AG09319 (cell line): ENCODE measurements around the gene GBP6.

Experiments used
- DNase-seq: peaks from one replicate; pipeline ENCODE4 v3.0.0-alpha.2; 2010; ENCODE audit warnings: low read depth; ENCODE audit errors: extremely low read depth
- CTCF ChIP-seq: IDR thresholded peaks from 2 replicates; pipeline ENCODE4 v1.5.1; 2011; ENCODE audit warnings: low read depth, mild to moderate bottlenecking, inconsistent platforms, low read length, moderate library complexity

Gene GBP6

DNA sequence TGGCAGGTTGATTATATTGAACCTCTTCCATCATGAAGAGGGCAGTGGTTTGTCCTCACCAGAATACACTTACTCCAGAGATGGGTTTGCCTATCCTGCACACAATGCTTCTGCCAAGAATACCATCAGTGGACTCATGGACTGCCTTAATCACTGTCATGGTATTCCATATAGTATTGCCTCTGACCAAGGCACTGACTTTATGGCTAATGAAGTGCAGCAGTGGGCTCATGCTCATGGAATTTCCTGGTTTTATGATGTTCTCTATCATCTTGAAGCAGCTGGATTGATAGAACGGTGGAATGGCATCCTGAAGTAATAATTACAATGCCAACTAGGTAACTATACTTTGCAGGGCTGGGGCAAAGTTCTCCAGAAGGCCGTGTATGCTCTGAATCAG lies 16.6 kb upstream of the GBP6 start:
- TF ChIP-seq CTCF = no peak
- no peak for DNase-seq

DNA sequence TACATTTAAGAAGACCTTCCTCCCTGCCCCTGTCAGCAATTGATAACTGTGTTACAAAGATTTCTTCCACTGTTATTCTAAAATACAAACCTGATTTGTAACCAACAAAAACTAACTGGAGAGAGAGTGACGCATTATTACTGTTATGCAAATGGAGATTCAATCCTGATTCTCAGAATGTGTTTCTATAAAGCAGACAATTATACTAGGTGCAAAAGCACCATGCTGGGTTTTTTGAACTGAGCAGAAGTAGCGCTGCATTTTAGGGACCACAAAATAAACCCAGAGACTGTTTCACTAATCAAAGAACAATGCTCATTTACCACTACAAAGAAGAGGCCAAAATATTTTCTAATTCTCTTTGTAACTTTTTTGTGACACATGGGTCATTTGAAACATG lies 13.6 kb upstream of the GBP6 start:
- TF ChIP-seq CTCF = no peak
- no peak for DNase-seq

DNA sequence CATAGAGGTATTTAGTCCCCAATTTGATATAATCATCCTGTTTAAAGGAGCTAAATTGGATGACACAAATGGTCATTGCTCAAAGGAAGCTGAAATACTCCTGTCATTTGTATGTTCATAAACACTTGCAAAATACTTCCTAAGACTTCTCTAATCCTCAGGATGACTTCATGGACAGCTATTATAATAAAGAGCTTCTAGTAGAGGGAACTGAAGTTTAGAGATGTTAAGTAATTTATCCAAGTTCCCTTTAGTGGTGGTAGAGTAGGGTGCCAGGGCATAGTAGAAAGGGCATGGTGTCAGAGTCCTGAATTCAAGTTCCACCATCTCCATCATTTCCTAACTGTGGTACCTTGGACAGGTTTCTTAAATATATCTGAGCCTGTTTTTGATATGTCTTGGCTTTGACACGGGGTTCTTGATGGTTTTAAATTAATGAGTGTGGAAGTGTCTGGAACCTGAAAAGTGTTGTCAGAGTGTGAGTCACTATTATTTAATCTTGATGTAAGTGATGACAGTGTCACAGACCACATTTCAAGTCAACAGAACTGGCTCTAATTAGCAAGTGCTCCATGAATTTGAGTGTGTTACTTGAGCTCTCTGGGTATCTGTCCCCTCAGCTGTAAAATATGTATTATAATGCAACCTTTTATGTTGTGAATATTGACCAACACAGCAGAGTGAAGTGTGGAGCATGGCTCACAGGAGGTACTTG lies 12.1 kb upstream of the GBP6 start:
- DNase-seq = no peak
- no peak for TF ChIP-seq CTCF

GRCh38 chr1:89352421-89352820 lies 11.4 kb upstream of the GBP6 start:
- DNase-seq = no peak
- no peak for TF ChIP-seq CTCF

- no peak for DNase-seq
- no peak for TF ChIP-seq CTCF
These were observed 9.7 kb upstream of the GBP6 start for GRCh38 chr1:89354205-89354604.

DNA sequence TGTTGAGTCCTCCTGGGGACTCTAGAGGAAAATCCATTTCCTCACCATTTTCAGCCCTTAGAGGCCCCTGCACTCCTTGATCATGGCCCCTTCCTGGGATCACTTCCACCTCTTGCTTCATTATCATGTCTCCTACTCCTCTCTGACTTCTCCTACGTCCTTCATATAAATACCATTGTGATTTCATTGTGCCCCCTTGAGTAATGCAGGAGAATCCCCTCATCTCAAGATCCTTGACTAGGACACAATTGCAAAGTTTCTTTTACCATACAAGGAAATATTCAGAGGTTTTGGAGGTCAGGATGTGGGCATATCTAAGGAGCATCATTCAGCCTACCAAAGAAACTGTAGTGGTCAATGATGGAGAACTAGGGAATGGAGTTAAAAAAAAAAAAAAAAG lies 8.8 kb upstream of the GBP6 start:
- DNase-seq = no peak
- no peak for TF ChIP-seq CTCF

DNA sequence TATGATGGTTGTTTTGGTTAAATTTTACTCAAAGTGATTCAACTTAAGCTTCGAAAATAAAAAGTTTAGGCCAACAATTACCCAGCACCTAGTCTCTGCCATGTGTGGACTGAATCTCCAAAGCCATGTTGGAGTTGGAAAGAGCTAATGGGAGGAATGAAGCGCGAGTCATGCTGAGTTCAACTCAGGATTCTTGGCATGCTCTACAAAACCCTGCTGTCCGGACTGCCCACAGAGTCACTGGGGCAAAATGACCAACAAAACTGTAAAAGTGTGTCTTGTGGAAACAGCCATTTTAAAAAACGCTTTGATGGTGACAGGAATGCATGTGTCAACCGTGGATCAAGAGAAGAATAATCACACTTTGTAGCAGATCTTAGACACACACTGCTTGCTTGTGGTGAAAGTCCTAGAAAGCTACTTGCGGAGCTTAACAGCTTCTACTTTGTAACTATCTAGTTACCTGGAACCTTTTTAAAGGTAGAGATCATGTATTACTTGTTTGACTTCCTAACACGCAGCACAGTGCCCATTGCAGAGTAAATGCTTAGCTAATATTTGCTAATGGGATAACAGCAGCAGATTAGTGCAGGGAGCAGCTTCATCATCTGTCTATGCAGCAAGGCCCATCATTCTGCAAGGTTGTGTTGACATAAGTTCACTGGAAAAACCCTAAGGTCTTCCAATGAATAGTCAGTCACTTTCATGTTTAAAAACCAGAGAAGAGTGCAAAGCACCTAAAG lies 7.0 kb upstream of the GBP6 start:
- no peak for DNase-seq
- no peak for TF ChIP-seq CTCF
